GM12878 (cell line): ENCODE data around the gene BNIPL. TPM values are rescaled to one million over a fixed set of nuclear protein-coding genes. Genes with fewer than 3 reads are reported as not detected.

Experiments
- ATAC-seq: fragments of 200-7000 bp; cut with Tn5 transposase; 3 replicates; pipeline ENCODE4 v1.9.1; 2020; ENCODE audit warnings: mild to moderate bottlenecking, moderate library complexity
- BruUV-seq: library from RNA; stranded (reverse); fragments of 400-500 nt; replicated peaks from 2 replicates; lab custom pipeline; 2021; lab: Mats Ljungman, UMichigan
- CTCF ChIA-PET: fragments of 300-600 bp; sonication (Branson Sonifier 250); formaldehyde crosslinking; extraction: SDS; loops from one replicate; lab custom pipeline; 2021; ENCODE audit warnings: inconsistent platforms; lab: Yijun Ruan, JAX
- POLR2A ChIA-PET: fragments of 350-600 bp; formaldehyde crosslinking; extraction: SDS; loops from one replicate; lab custom pipeline; 2021; ENCODE audit warnings: inconsistent platforms; lab: Charles Lee
- RAD21 ChIA-PET: fragments of 300-600 bp; sonication (Branson Sonifier 250); formaldehyde crosslinking; loops from one replicate; lab custom pipeline; 2023; ENCODE audit warnings: antibody characterized with exemption; ENCODE audit not compliant: unreplicated experiment; lab: Charles Lee
- SMC1A ChIA-PET: fragments of 300-600 bp; sonication (Branson Sonifier 250); formaldehyde crosslinking; loops from one replicate; lab custom pipeline; 2023; ENCODE audit not compliant: unreplicated experiment, uncharacterized antibody; lab: Charles Lee
- DNase-seq: peaks from one replicate; pipeline ENCODE4 v3.0.0-alpha.2; 2011; ENCODE audit warnings: low read depth, low spot score
- FAIRE-seq: peaks from 3 replicates; lab custom pipeline; 2011; peaks lifted over from hg19 to GRCh38; lab: Jason Lieb, UNC
- H2AFZ ChIP-seq: 2 replicates; pipeline ENCODE4 v1.6.0; 2011; ENCODE audit warnings: low read depth, low read length, control low read depth; ENCODE audit not compliant: control insufficient read depth
- H3K27ac ChIP-seq: 2 replicates; pipeline ENCODE4 v1.5.1; 2011; ENCODE audit warnings: control low read depth; ENCODE audit not compliant: control insufficient read depth, insufficient read depth
- H3K27me3 ChIP-seq, 2 experiments: replicated peaks in 1 of 2; 2 replicates each; pipeline versions ENCODE4 v1.6.0 to v1.6.1; 2011; ENCODE audit warnings: low read length in 1 of 2; ENCODE audit not compliant: control insufficient read depth in 2 of 2, insufficient read depth in 2 of 2
- H3K36me3 ChIP-seq, 2 experiments: 2 replicates each; pipeline ENCODE4 v1.5.1; 2011; ENCODE audit warnings: low read length in 1 of 2; ENCODE audit not compliant: control insufficient read depth in 2 of 2, insufficient read depth in 2 of 2
- H3K4me1 ChIP-seq: 2 replicates; pipeline ENCODE4 v1.6.1; 2011; ENCODE audit warnings: mild to moderate bottlenecking, low read length, moderate library complexity, mixed read lengths; ENCODE audit not compliant: control insufficient read depth, insufficient read depth
- H3K4me2 ChIP-seq: 2 replicates; pipeline ENCODE4 v1.6.0; 2011; ENCODE audit warnings: control low read depth; ENCODE audit not compliant: control insufficient read depth, insufficient read depth
- H3K4me3 ChIP-seq: fragments of 200-600 bp; sonication (generic); 2 replicates; pipeline ENCODE4 v1.5.1; 2016
- H3K79me2 ChIP-seq: 2 replicates; pipeline ENCODE4 v1.6.0; 2011; ENCODE audit warnings: low read length; ENCODE audit not compliant: control insufficient read depth, insufficient read depth
- H3K9ac ChIP-seq: 2 replicates; pipeline ENCODE4 v1.8.0; 2011; ENCODE audit warnings: low read length, control low read depth, mixed read lengths; ENCODE audit not compliant: control insufficient read depth, insufficient read depth
- H3K9me3 ChIP-seq: replicated peaks from 3 replicates; pipeline ENCODE4 v1.5.1; 2011; ENCODE audit warnings: mild to moderate bottlenecking, low read length; ENCODE audit not compliant: control insufficient read depth, insufficient read depth
- H4K20me1 ChIP-seq: 2 replicates; pipeline ENCODE4 v1.6.0; 2011; ENCODE audit not compliant: control insufficient read depth, insufficient read depth
- MTA2 ChIP-seq: fragments of 450-650 bp; IDR thresholded peaks from 2 replicates; pipeline ENCODE4 v1.6.1; 2016; ENCODE audit warnings: low read depth, mild to moderate bottlenecking, moderate library complexity
- MYC ChIP-seq: IDR thresholded peaks from 2 replicates; pipeline ENCODE4 v1.6.1; 2011; ENCODE audit warnings: mild to moderate bottlenecking, low read length, moderate library complexity, inconsistent platforms; ENCODE audit not compliant: insufficient read depth, insufficient replicate concordance, insufficient read length, severe bottlenecking
- POLR2A ChIP-seq: IDR thresholded peaks from 2 replicates; pipeline ENCODE4 v1.6.1; 2011; ENCODE audit warnings: low read depth, mild to moderate bottlenecking, low read length
- ZNF384 ChIP-seq: IDR thresholded peaks from 2 replicates; pipeline ENCODE4 v1.6.1; 2012; ENCODE audit warnings: low read depth, mild to moderate bottlenecking, low read length, improper control_type of control experiment, borderline replicate concordance
- WGBS: methylation state at CpG from one replicate; pipeline ENCODE4 v1.1.6; 2016; ENCODE audit warnings: low lambda C conversion rate; ENCODE audit not compliant: insufficient replicate concordance, insufficient coverage; ENCODE audit errors: missing lambda C conversion rate; 5-methylcytosine and 5-hydroxymethylcytosine counted together
- in situ Hi-C: fragments of 300-500 bp; cut with MboI; formaldehyde crosslinking; loops from 9 replicates; pipeline ENCODE4 v1.14.3; 2018; ENCODE audit warnings: mixed read lengths
- intact Hi-C: fragments of 100-400 bp; cut with micrococcal nuclease; formaldehyde crosslinking; loops from one replicate; pipeline ENCODE4 v1.14.2; 2022; ENCODE audit not compliant: unreplicated experiment
- polyA plus RNA-seq, 11 experiments: library from polyadenylated mRNA; depleted of rRNA in 4 of 11; unstranded in 6 of 11; stranded (reverse) in 5 of 11; fragments of >200 nt; fragmentation: Nextera tagmentation in 4 of 11; fragmentation: Illumina TruSeq in 1 of 11; extraction: Ambion mirVana in 4 of 11; extraction: Trizol in 1 of 11; gene quantifications; 1 replicate in 1 of 11; 2 replicates in 10 of 11; pipeline versions ENCODE4 v1.2.1 to v1.2.3, GENCODE V29; 2011 to 2016; ENCODE audit warnings: inconsistent platforms in 2 of 11, missing spikeins in 2 of 11, low read depth in 1 of 11
- small RNA-seq: library from RNA; depleted of rRNA; stranded (forward); fragments of <200 nt; gene quantifications from one replicate; pipeline ENCODE3, GENCODE V24; 2014
- total RNA-seq, 4 experiments: library from RNA; depleted of rRNA in 3 of 4; stranded (reverse); fragments of >200 nt in 3 of 4; fragmentation: Illumina TruSeq in 1 of 4; extraction: Trizol in 1 of 4; gene quantifications; 2 replicates each; pipeline versions ENCODE4 v1.2.1 to v1.2.3, GENCODE V29; 2013 to 2021

The BNIPL gene
- total and polyA plus RNA-seq, 10 of the 15 experiments (the other 5 are each of a cell fraction or from before 2014, with no cell fraction given): 0.05 to 1.1 (median 0.17) TPM

DNA sequence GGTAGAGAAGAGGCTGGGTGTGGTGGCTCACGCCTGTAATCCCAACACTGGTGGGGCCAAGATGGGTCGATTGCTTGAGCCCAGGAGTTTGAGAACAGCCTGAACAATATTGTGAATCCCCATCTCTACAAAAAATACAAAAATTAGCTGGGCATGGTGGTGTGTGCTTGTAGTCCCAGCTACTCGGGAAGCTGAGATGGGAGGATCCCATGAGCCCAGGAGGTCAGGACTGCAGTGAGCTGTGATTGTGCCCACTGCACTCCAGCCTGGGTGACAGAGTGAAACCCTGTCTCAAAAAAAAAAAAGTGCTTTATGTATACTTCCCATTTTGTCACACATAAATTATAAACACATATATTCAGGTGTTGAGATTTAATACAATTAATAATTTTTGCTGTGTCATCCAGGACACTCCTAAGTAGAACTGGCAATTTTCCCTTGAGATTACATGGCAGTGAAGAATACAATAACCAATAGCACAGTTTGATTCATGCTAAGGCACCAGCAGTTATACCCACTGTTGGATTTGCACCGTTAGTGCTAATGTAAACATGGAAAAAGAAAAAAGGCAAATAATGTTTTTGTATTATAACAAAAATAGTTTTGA is 49.7 kb downstream of the BNIPL start:
- Histone ChIP-seq H3K9ac (no peak overlapping the region), H3K36me3 (no peaks in the 10 kb centered on the region), H4K20me1 (no peaks in the 10 kb centered on the region), H2AFZ (no peak overlapping the region), H3K4me2 (no peak overlapping the region), H3K4me3 (no peak overlapping the region), H3K4me1 (no peaks in the 10 kb centered on the region), H3K9me3 (no peaks in the 10 kb centered on the region), H3K27ac (no peak overlapping the region), H3K79me2 (no peaks in the 10 kb centered on the region), H3K27me3 (no peaks in the 10 kb centered on the region)
- CTCF ChIA-PET: interaction anchor here (0.7 to 3.4 kb wide), 5 partner anchors 11 to 70 kb away, joined by 3 to 18 read pairs (median 3); partner anchors contain the start of gene TNFAIP8L2
- no TSS peak for BruUV-seq
- RAD21 ChIA-PET: interaction anchor here (1.3 kb wide), 1 partner anchor 14 kb away, joined by 7 read pairs; no protein-coding TSS in a partner anchor
- FAIRE-seq (no peak), ATAC-seq (no peak), DNase-seq (no peak)
- SMC1A ChIA-PET: interaction anchor here (0.7 to 1.5 kb wide), 3 partner anchors 14 to 62 kb away, joined by 3 to 5 read pairs (median 3); no protein-coding TSS in a partner anchor
- intact Hi-C loops: no loop called here
- in situ Hi-C loops: no loop called here
- TF ChIP-seq MYC (no peak), POLR2A (no peak), MTA2 (no peak), ZNF384 (no peak)
- POLR2A ChIA-PET: interaction anchor here (0.6 kb wide), 1 partner anchor 336 kb away, joined by 3 read pairs; no protein-coding TSS in a partner anchor
- WGBS: 81% methylated on average over 4 of the region's 4 CpGs

Small RNA genes within 50 kb of the gene (small RNA-seq; reads per million reads assigned to genes)
- not detected for gene RNU6-884P

Other genes starting within 250 kb of the BNIPL start
Only the 7 nearest of the 21 such genes appear.
- not detected in 2 replicates for gene ANXA9, start 54.3 kb upstream of the BNIPL start, total RNA-seq (2014; rRNA removed)
- 0.09 TPM in 1 of 2 replicates, not detected in the other for gene ANXA9, start 54.3 kb upstream of the BNIPL start, total RNA-seq (2014; rRNA removed; fragmentation: Illumina TruSeq; extraction: Trizol)
- not detected in 2 replicates for gene ANXA9, start 54.3 kb upstream of the BNIPL start, total RNA-seq (2021)
- 0.37 and 0.43 TPM in 2 replicates for gene ANXA9, start 54.3 kb upstream of the BNIPL start, polyA plus RNA-seq (2011; rRNA removed)
- 0.04 TPM in 1 of 2 replicates, not detected in the other for gene ANXA9, start 54.3 kb upstream of the BNIPL start, polyA plus RNA-seq (2014; fragmentation: Illumina TruSeq; extraction: Trizol)
- under 1 TPM in 1 of 2 experiments, not detected in 1; 0.11 TPM for gene ANXA9, start 54.3 kb upstream of the BNIPL start, polyA plus RNA-seq (2014; fragmentation: Nextera tagmentation; extraction: Ambion mirVana)
- 0.08 TPM in 1 of 2 replicates, not detected in the other for gene ANXA9, start 54.3 kb upstream of the BNIPL start, polyA plus RNA-seq (2014; rRNA removed)
- gene ANXA9, start 54.3 kb upstream of the BNIPL start, polyA plus RNA-seq (2016; fragmentation: Nextera tagmentation; extraction: Ambion mirVana): under 1 TPM; 0.25 to 0.28 TPM
- 7.5 and 8.8 TPM in 2 replicates for gene MINDY1, start 29.7 kb upstream of the BNIPL start, total RNA-seq (2014; rRNA removed)
- gene MINDY1, start 29.7 kb upstream of the BNIPL start, total RNA-seq (2014; rRNA removed; fragmentation: Illumina TruSeq; extraction: Trizol): 4.4 and 4.9 TPM in 2 replicates
- 7.1 and 7.5 TPM in 2 replicates for gene MINDY1, start 29.7 kb upstream of the BNIPL start, total RNA-seq (2021)
- gene MINDY1, start 29.7 kb upstream of the BNIPL start, polyA plus RNA-seq (2011; rRNA removed): 0.89 and 1.9 TPM in 2 replicates
- 6.1 and 6.5 TPM in 2 replicates for gene MINDY1, start 29.7 kb upstream of the BNIPL start, polyA plus RNA-seq (2014; fragmentation: Illumina TruSeq; extraction: Trizol)
- gene MINDY1, start 29.7 kb upstream of the BNIPL start, polyA plus RNA-seq (2014; fragmentation: Nextera tagmentation; extraction: Ambion mirVana): under 1 TPM; 0.48 to 0.49 TPM
- 6.4 and 7.7 TPM in 2 replicates for gene MINDY1, start 29.7 kb upstream of the BNIPL start, polyA plus RNA-seq (2014; rRNA removed)
- 1 to 10 TPM; 3.4 to 5.1 TPM for gene MINDY1, start 29.7 kb upstream of the BNIPL start, polyA plus RNA-seq (2016; fragmentation: Nextera tagmentation; extraction: Ambion mirVana)
- gene PRUNE1, start 28.1 kb upstream of the BNIPL start, total RNA-seq (2014; rRNA removed): 9.5 and 9.9 TPM in 2 replicates
- 8.8 and 9.7 TPM in 2 replicates for gene PRUNE1, start 28.1 kb upstream of the BNIPL start, total RNA-seq (2014; rRNA removed; fragmentation: Illumina TruSeq; extraction: Trizol)
- 10.9 and 11.8 TPM in 2 replicates for gene PRUNE1, start 28.1 kb upstream of the BNIPL start, total RNA-seq (2021)
- 20.2 and 24.5 TPM in 2 replicates for gene PRUNE1, start 28.1 kb upstream of the BNIPL start, polyA plus RNA-seq (2011; rRNA removed)
- gene PRUNE1, start 28.1 kb upstream of the BNIPL start, polyA plus RNA-seq (2014; fragmentation: Illumina TruSeq; extraction: Trizol): 15.5 and 16.3 TPM in 2 replicates
- gene PRUNE1, start 28.1 kb upstream of the BNIPL start, polyA plus RNA-seq (2014; fragmentation: Nextera tagmentation; extraction: Ambion mirVana): 1 to 10 TPM; 4.7 to 7.6 TPM
- gene PRUNE1, start 28.1 kb upstream of the BNIPL start, polyA plus RNA-seq (2014; rRNA removed): 10.2 and 14.9 TPM in 2 replicates
- 10 to 100 TPM; 14.0 to 14.2 TPM for gene PRUNE1, start 28.1 kb upstream of the BNIPL start, polyA plus RNA-seq (2016; fragmentation: Nextera tagmentation; extraction: Ambion mirVana)
- gene C1orf56, start 11.2 kb downstream of the BNIPL start, total RNA-seq (2014; rRNA removed): 1.3 and 1.5 TPM in 2 replicates
- gene C1orf56, start 11.2 kb downstream of the BNIPL start, total RNA-seq (2014; rRNA removed; fragmentation: Illumina TruSeq; extraction: Trizol): 0.67 and 1.2 TPM in 2 replicates
- 1.5 and 1.6 TPM in 2 replicates for gene C1orf56, start 11.2 kb downstream of the BNIPL start, total RNA-seq (2021)
- gene C1orf56, start 11.2 kb downstream of the BNIPL start, polyA plus RNA-seq (2011; rRNA removed): 0.22 and 0.24 TPM in 2 replicates
- 0.29 and 1.6 TPM in 2 replicates for gene C1orf56, start 11.2 kb downstream of the BNIPL start, polyA plus RNA-seq (2014; fragmentation: Illumina TruSeq; extraction: Trizol)
- 1 to 10 TPM; 5.5 to 8.4 TPM for gene C1orf56, start 11.2 kb downstream of the BNIPL start, polyA plus RNA-seq (2014; fragmentation: Nextera tagmentation; extraction: Ambion mirVana)
- gene C1orf56, start 11.2 kb downstream of the BNIPL start, polyA plus RNA-seq (2014; rRNA removed): 1.1 and 1.6 TPM in 2 replicates
- 10 to 100 TPM; 12.8 to 15.5 TPM for gene C1orf56, start 11.2 kb downstream of the BNIPL start, polyA plus RNA-seq (2016; fragmentation: Nextera tagmentation; extraction: Ambion mirVana)
- 75.6 and 97.3 TPM in 2 replicates for gene CDC42SE1, start 23.0 kb downstream of the BNIPL start, total RNA-seq (2014; rRNA removed)
- gene CDC42SE1, start 23.0 kb downstream of the BNIPL start, total RNA-seq (2014; rRNA removed; fragmentation: Illumina TruSeq; extraction: Trizol): 81.3 and 81.6 TPM in 2 replicates
- gene CDC42SE1, start 23.0 kb downstream of the BNIPL start, total RNA-seq (2021): 94.2 and 94.9 TPM in 2 replicates
- gene CDC42SE1, start 23.0 kb downstream of the BNIPL start, polyA plus RNA-seq (2011; rRNA removed): 103 and 112 TPM in 2 replicates
- gene CDC42SE1, start 23.0 kb downstream of the BNIPL start, polyA plus RNA-seq (2014; fragmentation: Illumina TruSeq; extraction: Trizol): 104 and 122 TPM in 2 replicates
- 10 to 100 TPM; 36.9 to 38.0 TPM for gene CDC42SE1, start 23.0 kb downstream of the BNIPL start, polyA plus RNA-seq (2014; fragmentation: Nextera tagmentation; extraction: Ambion mirVana)
- 68.1 and 72.9 TPM in 2 replicates for gene CDC42SE1, start 23.0 kb downstream of the BNIPL start, polyA plus RNA-seq (2014; rRNA removed)
- 10 to 100 TPM; 35.7 to 40.6 TPM for gene CDC42SE1, start 23.0 kb downstream of the BNIPL start, polyA plus RNA-seq (2016; fragmentation: Nextera tagmentation; extraction: Ambion mirVana)
- gene MLLT11, start 23.8 kb downstream of the BNIPL start, total RNA-seq (2014; rRNA removed): 6.2 and 8.1 TPM in 2 replicates
- gene MLLT11, start 23.8 kb downstream of the BNIPL start, total RNA-seq (2014; rRNA removed; fragmentation: Illumina TruSeq; extraction: Trizol): 7.1 and 7.6 TPM in 2 replicates
- gene MLLT11, start 23.8 kb downstream of the BNIPL start, total RNA-seq (2021): 7.0 TPM in 2 replicates
- gene MLLT11, start 23.8 kb downstream of the BNIPL start, polyA plus RNA-seq (2011; rRNA removed): 7.6 and 10.1 TPM in 2 replicates
- gene MLLT11, start 23.8 kb downstream of the BNIPL start, polyA plus RNA-seq (2014; fragmentation: Illumina TruSeq; extraction: Trizol): 14.2 and 16.0 TPM in 2 replicates
- gene MLLT11, start 23.8 kb downstream of the BNIPL start, polyA plus RNA-seq (2014; fragmentation: Nextera tagmentation; extraction: Ambion mirVana): 10 to 100 TPM; 17.8 to 27.3 TPM
- 6.9 and 8.2 TPM in 2 replicates for gene MLLT11, start 23.8 kb downstream of the BNIPL start, polyA plus RNA-seq (2014; rRNA removed)
- 10 to 100 TPM; 10.1 to 10.4 TPM for gene MLLT11, start 23.8 kb downstream of the BNIPL start, polyA plus RNA-seq (2016; fragmentation: Nextera tagmentation; extraction: Ambion mirVana)
- 6.1 and 7.6 TPM in 2 replicates for gene GABPB2, start 34.2 kb downstream of the BNIPL start, total RNA-seq (2014; rRNA removed)
- gene GABPB2, start 34.2 kb downstream of the BNIPL start, total RNA-seq (2014; rRNA removed; fragmentation: Illumina TruSeq; extraction: Trizol): 9.7 and 10.5 TPM in 2 replicates
- gene GABPB2, start 34.2 kb downstream of the BNIPL start, total RNA-seq (2021): 8.8 and 9.4 TPM in 2 replicates
- gene GABPB2, start 34.2 kb downstream of the BNIPL start, polyA plus RNA-seq (2011; rRNA removed): 7.5 and 7.9 TPM in 2 replicates
- 6.8 and 10.3 TPM in 2 replicates for gene GABPB2, start 34.2 kb downstream of the BNIPL start, polyA plus RNA-seq (2014; fragmentation: Illumina TruSeq; extraction: Trizol)
- 1 to 10 TPM; 2.3 to 2.6 TPM for gene GABPB2, start 34.2 kb downstream of the BNIPL start, polyA plus RNA-seq (2014; fragmentation: Nextera tagmentation; extraction: Ambion mirVana)
- gene GABPB2, start 34.2 kb downstream of the BNIPL start, polyA plus RNA-seq (2014; rRNA removed): 7.1 and 7.3 TPM in 2 replicates
- 1 to 10 TPM; 4.9 to 6.6 TPM for gene GABPB2, start 34.2 kb downstream of the BNIPL start, polyA plus RNA-seq (2016; fragmentation: Nextera tagmentation; extraction: Ambion mirVana)